GM21723 (cell line): Measurements from ENCODE around the gene PNMA6A.
A peak's percentile ranks its signal among the peaks of the same experiment; 100 is the strongest.
"Not testable (repeated sequence)": the region's sequence is repeated elsewhere in the genome, so short reads cannot be mapped to it uniquely, and the experiment has no call there.

Experiments
- ATAC-seq: cut with Tn5 transposase; IDR thresholded peaks from one replicate; pipeline ENCODE4 v1.9.1; 2021; ENCODE audit warnings: mild to moderate bottlenecking, moderate library complexity; ENCODE audit not compliant: unreplicated experiment

The PNMA6A gene

DNA sequence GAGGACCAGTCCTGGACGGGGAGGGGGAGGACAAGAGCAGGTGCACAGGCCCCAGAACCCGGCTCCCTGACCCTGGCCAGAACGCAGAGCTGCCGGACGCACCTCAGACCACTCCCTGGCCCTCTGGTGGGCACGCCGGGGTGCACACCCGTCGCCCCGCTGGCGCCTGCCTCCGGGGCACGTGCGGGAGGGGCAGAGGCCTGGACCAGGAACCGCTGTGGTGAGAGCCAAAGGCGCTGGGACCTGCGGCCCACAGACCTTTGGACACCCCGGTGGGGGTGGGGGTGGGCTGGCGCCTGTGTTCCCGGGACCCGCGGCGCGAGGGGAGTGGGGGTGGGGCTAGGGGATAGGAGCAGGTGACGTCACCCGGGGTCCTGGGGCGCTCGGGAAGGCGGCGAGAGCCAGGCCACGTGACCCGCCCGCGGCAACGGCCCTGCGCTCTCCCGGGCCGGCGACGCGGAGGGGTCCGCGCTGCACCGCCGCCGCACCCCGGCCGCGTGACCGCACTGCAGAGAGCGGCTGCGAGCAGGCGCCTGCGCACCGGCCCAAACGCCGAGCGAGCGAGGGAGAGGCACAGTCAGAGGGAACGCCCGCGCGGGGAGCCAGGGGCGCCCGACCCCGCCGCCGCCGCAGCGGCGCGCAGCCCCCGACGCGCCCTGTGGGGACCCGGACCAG is at the start of gene PNMA6A:
TSS of gene PNMA6A (plus strand) at position 546 of the 675 bp plus-strand sequence. CDS start 609 bp downstream, outside the sequence.
- ATAC-seq: not testable (repeated sequence)

DNA sequence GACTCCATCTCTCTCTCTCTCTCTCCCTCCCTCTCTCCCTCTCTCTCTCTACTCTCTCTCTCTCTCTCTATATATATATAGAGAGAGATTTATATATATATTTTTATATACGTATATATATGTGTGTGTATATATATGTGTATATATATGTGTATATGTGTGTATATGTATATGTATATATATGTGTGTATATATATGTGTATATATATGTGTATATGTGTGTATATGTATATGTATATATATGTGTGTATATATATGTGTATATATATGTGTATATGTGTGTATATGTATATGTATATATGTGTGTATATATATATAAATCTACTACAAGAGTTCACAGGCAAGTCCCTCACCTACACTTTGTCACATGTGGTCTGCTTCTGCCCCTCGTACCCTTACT is 45.8 kb upstream of the PNMA6A start:
- ATAC-seq: not testable (repeated sequence)

DNA sequence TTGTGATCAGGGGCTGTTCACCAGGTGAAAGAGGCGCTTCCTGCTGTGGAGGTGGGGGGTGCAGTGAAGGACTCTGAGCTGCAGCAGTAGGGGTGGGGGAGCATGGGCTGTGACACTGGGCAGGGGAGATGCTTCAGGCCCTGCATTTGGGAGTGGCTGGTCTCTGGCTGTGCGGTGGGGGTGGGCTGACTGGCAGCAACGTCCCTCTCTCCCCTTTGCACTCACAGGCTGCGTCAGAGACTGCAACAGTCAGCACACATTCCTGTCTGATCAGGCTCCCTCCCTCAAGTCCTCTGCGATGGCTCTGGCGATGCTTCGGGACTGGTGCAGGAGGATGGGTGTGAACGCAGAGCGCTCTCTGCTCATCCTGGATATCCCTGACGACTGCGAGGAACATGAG is 43.8 kb upstream of the PNMA6A start:
- not testable (repeated sequence) for ATAC-seq

DNA sequence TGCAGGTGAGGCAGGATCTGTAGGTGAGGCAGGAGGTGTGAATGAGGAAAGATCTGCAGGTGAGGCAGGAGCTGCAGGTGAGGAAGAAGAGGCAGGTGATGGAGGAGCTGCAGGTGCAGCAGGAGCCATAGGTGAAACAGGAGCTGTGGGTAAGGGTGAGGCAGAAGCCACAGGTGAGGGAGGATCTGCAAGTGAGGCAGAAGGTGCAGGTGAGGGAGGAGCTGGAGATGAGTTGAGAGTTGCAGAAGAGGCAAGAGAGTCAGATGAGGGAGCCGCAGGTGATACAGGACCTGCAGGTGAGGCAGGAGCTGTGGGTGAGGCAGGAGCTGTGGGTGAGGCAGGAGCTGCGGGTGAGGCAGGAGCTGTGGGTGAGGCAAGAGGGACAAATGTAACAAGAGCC is 43.1 kb upstream of the PNMA6A start:
- ATAC-seq: no peak

DNA sequence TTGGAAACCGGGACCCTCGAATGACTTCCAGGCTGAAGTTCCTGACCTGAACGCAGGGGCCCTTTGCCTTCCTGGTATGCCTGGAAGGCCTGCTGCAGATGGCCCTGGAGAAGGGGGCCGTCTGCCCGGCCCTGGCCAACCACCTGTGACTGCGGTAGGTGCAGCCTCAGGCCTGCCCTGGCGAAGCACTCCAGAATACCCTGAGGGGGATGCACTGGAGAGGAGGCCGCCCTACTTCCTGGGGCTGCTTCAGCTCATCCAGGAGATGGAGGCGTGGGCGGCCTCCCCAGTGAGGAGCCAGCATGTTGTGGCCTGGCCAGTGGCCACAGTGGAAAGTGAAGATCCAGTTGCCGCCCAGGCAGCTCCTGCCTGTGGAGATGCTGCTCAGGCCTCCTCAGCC is 42.4 kb upstream of the PNMA6A start:
- ATAC-seq: no peak

DNA sequence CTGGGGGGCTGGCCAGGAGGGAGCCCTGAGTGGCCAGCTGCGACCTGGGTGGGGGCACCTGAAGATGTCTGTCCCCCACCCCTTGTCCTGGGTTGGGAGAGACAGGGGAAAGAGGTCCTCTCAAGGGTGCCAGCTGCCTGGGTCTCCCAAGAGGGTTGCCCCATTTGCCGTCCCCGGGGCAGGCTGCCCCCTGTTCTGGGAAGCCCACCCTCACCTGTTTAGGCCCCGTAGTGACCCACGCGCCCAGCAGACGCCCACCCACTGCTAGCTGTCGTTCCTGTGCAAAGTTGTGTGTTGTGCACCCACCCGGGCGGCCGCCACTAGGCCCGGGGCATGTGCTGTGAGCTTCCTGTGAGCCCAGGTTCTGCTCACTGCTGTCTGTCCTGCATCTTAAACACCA is 41.5 kb upstream of the PNMA6A start:
- ATAC-seq: no peak

DNA sequence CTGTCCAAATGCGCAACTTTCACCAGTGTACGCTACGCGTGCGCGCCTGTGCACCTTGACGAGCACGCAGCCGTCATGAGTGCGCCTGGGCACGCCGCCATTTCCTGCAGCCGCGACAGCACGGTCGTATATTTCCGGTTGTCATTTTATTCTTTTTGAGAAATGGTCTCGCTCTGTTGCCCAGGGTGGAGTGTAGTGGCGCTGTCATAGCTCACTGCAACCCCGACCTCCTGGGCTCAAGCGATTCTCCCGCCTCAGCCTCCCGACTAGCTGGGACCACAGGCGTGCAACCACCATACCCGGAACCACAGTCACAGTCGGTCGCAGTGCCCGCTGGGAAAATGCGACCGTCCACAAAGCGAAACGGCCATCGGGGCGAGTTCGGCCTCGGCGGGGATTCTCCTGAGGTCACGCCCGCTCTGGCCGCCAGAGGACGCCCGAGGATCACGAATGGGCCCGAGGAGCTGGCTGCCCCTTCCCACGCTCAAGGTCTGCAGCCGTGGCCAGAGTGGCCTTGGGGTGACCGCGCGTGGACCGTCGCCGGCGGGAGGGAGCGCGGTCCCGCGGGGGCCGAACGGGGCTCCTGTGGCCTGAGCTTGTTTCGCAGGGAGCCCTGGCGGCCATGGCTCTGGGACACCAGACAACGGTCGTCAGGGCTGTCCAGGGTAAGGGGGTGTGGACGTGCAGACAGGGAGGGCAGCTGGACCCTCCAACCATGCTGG is 39.7 kb upstream of the PNMA6A start:
- ATAC-seq: peak; percentile 72

DNA sequence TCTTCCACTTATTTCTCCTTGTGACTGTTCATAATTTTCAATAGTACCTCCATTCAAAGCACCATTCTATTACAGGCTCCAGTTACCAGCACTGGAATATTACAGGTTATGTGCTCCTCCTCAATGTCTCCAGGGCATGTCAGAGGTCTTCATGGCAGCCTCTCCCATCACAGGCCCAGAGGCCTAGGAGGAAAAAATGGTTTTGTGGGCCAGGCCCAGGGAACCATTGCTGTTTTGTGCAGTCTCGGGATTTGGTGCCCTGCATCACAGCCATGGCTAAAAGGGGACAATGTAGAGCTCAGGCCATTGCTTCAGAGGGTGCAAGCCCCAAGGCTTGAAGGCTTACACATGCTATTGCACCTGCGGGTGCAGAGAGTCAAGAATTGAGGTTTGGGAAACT is 23.2 kb upstream of the PNMA6A start:
- no peak for ATAC-seq

DNA sequence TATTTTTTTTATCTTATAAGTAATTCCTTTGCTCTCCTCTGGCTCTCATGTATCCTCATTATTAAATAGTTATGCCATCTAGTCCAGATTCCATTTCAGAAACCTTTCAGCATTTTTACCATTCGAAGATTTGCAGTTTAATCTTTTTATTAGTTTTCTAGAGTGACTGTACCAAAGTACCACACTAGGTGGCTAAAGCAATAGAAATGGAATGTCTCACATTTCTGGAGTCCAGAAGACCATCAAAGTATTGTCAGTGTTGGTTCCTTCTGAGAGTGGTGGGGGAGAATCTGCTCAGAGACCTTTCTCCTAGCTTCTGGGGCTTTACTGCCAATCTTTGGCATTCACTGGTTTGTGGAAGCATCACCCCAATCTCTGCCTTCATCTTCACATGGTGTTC is 19.7 kb upstream of the PNMA6A start:
- no peak for ATAC-seq

DNA sequence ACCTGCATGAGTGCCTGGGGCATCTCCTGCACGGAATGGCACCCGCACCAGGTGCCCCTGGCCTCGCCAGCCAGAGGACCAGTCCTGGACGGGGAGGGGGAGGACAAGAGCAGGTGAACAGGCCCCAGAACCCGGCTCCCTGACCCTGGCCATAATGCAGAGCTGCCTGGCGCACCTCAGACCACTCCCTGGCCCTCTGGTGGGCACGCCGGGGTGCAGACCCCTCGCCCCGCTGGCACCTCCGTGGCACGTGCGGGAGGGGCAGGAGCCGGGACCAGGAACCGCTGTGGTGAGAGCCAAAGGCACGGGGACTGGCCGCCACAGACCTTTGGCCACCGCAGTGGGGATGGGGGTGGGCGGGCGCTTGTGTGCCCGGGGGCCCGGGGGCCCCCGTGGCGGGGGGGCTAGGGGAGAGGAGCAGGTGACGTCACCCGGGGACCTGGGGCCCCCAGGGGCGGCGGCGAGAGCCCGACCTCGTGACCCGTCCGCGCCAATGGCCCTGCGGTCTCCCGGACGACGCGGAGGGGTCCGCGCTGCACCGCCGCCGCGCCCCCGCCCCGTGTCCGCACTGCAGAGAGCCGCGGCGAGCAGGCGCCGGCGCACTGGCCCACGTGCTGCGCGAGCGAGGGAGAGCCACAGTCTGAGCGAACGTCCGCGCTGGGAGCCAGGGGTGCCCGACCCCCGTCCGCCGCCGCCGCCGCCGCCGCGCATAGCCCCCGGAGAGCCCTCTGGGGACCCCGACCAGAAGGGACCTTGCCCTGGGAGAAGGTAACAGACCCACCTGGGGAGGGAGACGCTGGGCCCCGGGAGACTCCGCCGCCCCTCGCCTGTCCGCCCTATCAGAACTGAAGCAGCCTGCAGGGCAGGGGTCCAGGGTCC is 16.1 kb upstream of the PNMA6A start, which contains the start of gene PNMA3:
TSS of gene PNMA3 (plus strand) at position 600 of the 879 bp plus-strand sequence. CDS start 586 bp downstream, outside the sequence.
- ATAC-seq: no peak

DNA sequence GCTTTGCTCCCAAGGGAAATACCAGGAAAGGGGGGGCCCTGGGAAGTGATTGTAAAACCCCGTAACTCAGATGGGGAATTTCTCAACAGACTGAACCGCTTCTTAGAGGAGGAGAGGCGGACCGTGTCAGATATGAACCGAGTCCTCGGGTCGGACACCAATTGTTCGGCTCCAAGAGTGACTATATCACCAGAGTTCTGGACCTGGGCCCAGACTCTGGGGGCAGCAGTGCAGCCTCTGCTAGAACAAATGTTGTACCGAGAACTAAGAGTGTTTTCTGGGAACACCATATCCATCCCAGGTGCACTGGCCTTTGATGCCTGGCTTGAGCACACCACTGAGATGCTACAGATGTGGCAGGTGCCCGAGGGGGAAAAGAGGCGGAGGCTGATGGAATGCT is 15.0 kb upstream of the PNMA6A start:
- ATAC-seq: no peak

DNA sequence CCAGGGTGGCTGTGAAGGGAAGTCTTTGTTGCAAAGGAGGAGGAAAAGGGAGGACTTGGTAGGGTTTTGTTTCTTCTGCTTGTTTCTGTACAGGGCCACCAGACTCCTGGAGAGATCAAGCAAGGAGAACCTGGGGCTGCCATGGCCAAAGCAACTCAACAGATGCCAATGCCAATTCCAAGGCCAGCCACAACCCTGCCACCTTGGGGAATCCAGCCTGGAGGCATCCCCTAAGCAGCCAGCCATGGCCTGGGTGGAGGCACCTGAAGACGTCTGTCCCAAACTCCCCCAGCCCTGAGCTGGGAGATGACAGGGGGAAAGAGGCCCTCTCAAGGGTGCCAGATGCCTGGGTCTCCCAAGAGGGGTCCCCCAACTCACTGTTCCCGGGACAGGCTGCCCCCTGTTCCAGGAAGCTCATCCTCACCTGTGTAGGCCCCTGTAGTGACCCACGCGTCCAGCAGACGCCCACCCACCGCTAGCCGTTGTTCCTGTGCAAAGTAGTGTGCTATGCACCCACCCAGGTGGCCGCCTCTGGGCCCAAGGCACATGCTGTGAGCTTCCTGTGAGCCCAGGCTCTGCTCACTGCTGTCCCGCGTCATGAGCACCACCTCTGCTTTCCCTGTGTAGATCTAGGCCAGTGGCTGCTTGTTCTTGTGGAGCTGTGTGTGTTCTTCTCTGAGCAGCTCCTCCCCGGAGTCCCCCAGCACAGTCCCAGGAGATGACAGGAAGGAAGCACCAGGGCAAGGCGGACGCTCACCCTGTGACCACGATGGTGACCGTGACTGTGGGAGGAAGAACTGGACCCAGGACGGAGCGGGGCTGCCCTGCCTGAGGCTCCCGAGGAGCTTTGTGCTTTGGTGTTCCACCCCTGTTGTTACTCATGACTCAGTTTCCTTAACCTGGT is 12.8 kb upstream of the PNMA6A start:
- ATAC-seq: no peak

DNA sequence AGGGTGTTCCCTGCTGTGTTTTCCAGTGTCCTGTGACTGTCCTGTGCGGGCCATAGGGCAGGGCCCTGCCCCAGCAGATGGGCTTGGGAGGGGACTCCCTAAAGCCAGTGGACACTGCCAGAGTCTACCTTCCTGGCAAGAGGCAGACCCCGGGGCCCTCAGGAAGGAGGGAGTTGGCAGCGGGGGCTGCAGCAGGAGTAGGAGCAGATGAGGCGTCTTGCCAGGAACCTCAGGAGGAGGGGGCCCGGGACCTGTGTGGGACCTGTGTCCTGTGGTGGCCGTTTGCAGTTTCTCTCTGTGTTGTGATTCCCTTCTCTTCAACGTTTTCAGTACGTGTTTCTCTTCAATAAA is 12.2 kb upstream of the PNMA6A start:
- no peak for ATAC-seq

DNA sequence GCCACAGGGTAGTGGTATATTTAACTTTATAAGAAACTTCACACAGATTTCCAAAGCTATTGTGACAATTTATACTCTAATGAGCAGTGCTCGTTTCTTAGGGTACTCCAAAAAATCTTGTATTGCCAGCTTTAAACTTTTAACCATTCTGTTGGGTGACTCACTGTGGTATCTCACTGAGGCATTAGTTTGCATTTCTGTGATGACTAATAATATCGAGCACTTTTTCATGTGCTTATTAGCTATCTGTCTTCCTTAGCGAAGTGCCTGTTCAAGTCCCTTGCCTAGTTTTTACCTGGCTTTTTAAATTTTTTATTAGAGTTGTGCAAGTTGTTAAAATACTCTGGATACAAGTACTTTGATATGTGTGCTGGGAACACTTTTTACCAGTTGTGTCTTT is 10.5 kb upstream of the PNMA6A start:
- no peak for ATAC-seq

DNA sequence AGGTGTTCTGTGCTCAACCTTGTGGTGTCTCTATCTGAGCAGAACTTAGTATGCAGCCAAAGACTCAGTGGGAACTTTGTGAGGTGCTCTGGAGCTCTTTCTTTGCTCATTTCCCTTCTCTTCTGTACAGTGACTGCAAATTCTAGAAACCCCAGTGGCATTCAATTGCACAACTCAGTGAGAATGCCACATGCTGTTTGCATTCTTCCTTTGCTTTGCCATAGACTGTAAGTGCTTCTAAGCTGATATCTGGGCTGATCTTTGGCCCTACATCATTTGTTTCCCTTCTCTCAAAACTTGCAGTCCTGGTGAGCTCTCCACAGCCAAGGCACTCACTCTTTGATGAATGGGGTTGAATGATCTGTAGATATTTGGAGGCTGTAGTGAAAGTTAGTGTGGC is 8.9 kb upstream of the PNMA6A start:
- no peak for ATAC-seq

DNA sequence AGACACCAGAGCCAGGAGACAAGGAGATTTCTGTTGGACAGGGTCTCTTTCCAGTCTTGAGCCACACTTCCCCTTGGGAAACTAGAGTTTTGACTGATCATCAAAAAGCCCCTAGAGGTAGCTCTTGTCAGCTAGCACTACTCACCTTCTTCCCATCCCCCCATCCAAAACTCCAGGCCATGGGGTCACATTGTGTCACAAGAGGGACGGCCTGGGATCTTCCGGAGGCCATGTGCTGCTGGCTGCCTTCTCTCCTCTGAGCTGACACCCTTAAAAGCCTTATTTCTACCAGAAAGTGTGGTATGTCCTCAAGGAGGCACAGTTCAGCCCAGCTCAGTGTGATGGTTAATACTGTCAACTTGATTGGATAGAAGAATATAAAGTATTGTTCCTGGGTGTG is 8.2 kb upstream of the PNMA6A start:
- no peak for ATAC-seq

DNA sequence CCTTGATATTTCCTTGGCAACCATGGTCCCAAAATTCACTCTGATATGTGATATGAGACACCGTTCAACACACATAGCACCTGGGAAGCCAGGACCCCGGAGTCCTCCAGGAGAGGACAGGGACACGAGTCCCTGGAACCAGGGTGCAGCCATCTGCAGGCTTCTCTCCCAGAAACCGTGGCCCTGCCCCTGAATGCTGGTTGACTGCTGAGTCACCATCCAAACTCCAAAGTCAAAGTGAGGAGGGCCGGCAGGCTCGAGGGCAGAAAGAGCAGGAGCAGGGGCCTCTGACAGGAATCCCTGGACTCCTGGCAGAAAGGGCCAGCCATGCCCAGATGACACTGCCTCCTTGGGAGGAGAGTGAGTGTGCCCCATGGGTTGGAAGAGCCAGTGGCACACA is 6.9 kb upstream of the PNMA6A start:
- ATAC-seq: no peak

DNA sequence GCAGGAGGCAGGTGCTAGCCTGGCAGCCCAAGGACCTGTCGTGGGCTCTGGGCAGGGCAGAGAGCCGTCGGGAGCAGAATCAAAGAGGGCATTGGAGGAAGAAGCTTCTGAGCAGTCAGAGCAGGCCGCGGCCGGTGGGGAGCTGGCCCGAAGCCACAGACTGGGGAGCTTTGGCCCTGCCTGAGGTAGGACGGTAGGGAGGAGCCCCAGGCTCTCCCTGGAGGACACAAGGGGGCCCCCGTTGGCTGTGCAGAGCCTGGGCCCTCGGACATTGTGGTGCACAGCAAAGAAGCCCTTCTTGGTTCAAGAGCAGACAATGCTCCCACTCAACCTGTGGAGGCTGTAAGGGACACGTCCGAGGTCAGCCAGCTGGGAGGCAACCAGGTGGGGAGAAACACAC is 5.9 kb upstream of the PNMA6A start:
- not testable (repeated sequence) for ATAC-seq

DNA sequence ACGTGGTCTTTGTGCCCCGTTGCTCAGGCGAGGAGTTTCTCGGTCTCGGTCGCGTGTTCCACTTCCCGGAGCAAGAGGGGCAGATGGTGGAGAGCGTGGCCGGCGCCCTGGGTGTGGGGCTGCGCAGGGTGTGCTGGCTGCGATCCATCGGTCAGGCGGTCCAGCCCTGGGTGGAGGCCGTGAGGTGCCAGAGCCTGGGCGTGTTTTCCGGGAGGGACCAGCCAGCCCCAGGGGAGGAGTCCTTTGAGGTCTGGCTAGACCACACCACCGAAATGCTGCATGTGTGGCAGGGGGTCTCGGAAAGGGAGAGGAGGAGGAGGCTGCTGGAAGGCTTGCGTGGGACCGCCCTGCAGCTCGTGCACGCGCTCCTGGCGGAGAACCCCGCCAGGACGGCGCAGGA is 1.1 kb downstream of the PNMA6A start:
- ATAC-seq: not testable (repeated sequence)

DNA sequence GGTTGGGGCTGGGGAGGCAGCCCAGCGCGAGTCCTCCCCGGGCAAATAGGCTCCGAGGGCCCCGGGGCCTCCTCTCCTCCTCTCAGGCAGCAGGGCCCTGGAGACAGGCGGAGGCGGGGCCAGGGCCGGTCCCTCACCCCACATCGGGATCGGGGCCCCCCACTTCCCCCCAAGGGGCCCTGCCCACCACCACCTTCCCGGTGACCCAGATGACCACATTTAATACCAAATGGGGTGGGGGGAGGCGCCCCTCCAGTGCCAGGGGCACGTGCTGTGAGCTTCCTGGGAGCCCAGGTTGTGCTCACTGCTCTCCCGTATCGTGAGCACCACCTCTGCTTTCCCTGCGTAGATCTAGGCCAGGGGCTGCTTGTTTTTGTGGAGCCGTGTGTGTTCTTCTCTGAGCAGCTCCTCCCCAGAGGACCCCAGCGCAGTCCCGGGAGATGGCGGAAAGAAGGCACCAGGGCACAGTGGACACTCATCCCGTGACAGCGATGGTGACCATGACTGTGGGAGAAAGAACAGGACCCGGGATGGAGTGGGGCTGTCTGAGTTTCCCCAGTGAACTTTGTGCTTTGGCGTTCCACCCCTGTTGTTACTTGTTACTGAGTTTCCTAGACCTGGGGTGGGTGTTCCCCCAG is 2.1 kb downstream of the PNMA6A start:
- no peak for ATAC-seq
